Parathyroid adenoma (tissue), 2 donors: ENCODE data around the gene ATP5IF1.

ENCODE experiments used
- H2AFZ ChIP-seq: fragments of 300-600 bp; sonication (generic); one replicate; pipeline ENCODE4 v1.7.0; 2017; ENCODE audit warnings: antibody characterized with exemption, mild to moderate bottlenecking
- H3K27ac ChIP-seq: fragments of 300-600 bp; sonication (generic); one replicate; pipeline ENCODE4 v1.7.0; 2017
- H3K27me3 ChIP-seq: fragments of 300-600 bp; sonication (generic); one replicate; pipeline ENCODE4 v1.7.0; 2017; ENCODE audit warnings: low read length; ENCODE audit not compliant: control insufficient read depth, insufficient read depth
- H3K36me3 ChIP-seq: fragments of 300-600 bp; sonication (generic); one replicate; pipeline ENCODE4 v1.7.0; 2017; ENCODE audit warnings: low read length; ENCODE audit not compliant: control insufficient read depth, insufficient read depth
- H3K4me1 ChIP-seq: fragments of 300-600 bp; sonication (generic); one replicate; pipeline ENCODE4 v1.7.0; 2017; ENCODE audit warnings: control low read depth
- H3K4me2 ChIP-seq: fragments of 300-600 bp; sonication (generic); one replicate; pipeline ENCODE4 v1.7.0; 2017; ENCODE audit warnings: low read length
- H3K4me3 ChIP-seq: fragments of 300-600 bp; sonication (generic); one replicate; pipeline ENCODE4 v1.7.0; 2017; ENCODE audit warnings: low read depth, low read length
- H3K79me2 ChIP-seq: fragments of 300-600 bp; sonication (generic); one replicate; pipeline ENCODE4 v1.7.0; 2017; ENCODE audit warnings: control low read depth
- H3K9ac ChIP-seq: fragments of 300-600 bp; sonication (generic); one replicate; pipeline ENCODE4 v1.7.0; 2017; ENCODE audit warnings: mild to moderate bottlenecking
- H3K9me3 ChIP-seq: fragments of 300-600 bp; sonication (generic); one replicate; pipeline ENCODE4 v1.7.0; 2017; ENCODE audit warnings: low read length; ENCODE audit not compliant: control insufficient read depth
- TF ChIP-seq, protein P1 (sequence below): fragments of 300-600 bp; sonication (generic); IDR thresholded peaks from one replicate; pipeline ENCODE4 v1.7.0; 2017; ENCODE audit warnings: antibody characterized with exemption, mild to moderate bottlenecking
- donor health status: primary hyperparathyroidism.

ATP5IF1 gene

DNA sequence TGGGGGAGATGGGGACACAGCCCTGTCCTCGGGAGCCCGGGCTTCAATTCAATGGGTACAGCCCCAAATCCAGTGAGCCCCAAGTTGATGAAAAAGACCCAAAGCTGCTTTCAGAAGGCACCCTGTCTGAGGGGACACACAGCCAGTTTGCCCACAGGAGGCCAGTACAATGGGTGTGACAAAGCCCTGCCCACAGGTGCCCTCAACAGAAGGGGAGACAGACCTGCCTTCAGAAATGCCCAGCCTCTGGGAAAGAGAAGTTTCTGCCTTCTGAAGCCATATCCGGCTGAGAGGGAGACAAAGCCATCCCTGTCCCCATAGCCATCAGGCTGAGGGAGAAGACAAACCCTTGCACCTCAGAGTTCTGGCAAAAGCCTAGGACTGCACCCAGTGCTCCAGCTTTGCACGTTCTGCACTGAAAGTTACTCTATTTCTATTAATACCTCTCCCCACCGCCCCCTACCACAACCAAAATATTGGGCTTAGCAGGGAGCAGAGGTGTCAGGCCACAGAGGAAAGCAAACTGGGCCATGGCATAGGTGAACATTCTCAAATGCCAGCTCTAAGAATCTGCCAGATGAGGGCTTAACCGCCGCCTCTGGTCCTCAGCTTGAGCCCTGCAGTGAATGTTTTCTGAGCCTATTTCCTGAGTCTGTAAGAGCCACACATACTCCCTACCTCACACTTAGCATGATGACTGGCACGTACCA is 41.4 kb upstream of the ATP5IF1 start:
- Histone ChIP-seq H3K79me2 (no peaks in the 10 kb centered on the region), H2AFZ (no peak overlapping the region), H3K27me3 (no peaks in the 10 kb centered on the region), H3K36me3 (no peaks in the 10 kb centered on the region), H3K27ac (no peak overlapping the region), H3K4me3 (no peak overlapping the region), H3K4me1 (no peaks in the 10 kb centered on the region), H3K4me2 (no peak overlapping the region), H3K9ac (no peak overlapping the region), H3K9me3 (no peaks in the 10 kb centered on the region)
- TF ChIP-seq, protein P1, sequence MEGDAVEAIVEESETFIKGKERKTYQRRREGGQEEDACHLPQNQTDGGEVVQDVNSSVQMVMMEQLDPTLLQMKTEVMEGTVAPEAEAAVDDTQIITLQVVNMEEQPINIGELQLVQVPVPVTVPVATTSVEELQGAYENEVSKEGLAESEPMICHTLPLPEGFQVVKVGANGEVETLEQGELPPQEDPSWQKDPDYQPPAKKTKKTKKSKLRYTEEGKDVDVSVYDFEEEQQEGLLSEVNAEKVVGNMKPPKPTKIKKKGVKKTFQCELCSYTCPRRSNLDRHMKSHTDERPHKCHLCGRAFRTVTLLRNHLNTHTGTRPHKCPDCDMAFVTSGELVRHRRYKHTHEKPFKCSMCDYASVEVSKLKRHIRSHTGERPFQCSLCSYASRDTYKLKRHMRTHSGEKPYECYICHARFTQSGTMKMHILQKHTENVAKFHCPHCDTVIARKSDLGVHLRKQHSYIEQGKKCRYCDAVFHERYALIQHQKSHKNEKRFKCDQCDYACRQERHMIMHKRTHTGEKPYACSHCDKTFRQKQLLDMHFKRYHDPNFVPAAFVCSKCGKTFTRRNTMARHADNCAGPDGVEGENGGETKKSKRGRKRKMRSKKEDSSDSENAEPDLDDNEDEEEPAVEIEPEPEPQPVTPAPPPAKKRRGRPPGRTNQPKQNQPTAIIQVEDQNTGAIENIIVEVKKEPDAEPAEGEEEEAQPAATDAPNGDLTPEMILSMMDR: no peak

DNA sequence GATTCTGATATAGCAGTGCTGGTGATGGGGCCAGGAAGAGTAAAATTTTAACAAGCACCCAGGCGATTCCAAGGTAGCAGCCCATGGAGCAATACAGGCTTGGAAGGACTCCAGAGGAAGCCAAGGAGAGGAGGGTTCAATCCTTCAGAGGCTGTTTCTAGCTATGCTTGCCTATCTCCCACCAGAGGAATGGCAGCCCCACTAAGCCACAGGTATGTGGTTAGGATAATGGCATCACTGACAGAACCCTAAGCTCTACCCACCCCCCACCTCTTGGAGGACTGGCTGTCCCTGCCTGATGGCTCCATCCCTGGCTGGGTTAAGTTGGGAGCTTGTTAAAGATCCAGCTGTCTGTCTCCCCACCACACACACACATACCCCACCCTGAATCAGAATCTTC is 40.1 kb upstream of the ATP5IF1 start:
- Histone ChIP-seq H3K4me2 (no peak overlapping the region), H3K4me1 (no peaks in the 10 kb centered on the region), H3K4me3 (no peak overlapping the region), H2AFZ (no peak overlapping the region), H3K27ac (no peak overlapping the region), H3K9me3 (no peaks in the 10 kb centered on the region), H3K36me3 (no peaks in the 10 kb centered on the region), H3K9ac (no peak overlapping the region), H3K27me3 (no peaks in the 10 kb centered on the region), H3K79me2 (no peaks in the 10 kb centered on the region)
- TF ChIP-seq, protein P1: no peak

DNA sequence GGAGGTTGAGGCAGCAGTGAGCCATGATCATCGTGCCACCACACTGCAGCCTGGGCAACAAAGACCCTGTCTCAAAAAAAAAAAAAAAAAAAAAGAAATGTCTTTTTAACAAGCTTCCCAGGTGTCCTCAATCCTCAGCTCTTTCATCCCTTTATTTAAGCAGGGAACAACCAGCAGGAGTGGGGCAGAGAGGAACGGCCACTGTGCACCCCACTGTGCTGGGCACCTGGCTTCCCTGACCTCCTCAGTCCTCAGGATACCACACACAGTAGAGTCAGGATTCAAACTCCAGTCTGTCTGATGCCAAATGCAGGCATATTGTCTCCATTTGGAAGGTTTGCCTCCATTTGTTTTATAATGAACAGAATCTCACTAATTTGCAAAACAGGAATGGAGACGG is 39.6 kb upstream of the ATP5IF1 start:
- H3K9me3 ChIP-seq: no peaks in the 10 kb centered on the region
- no peaks in the 10 kb centered on the region for H3K4me1 ChIP-seq
- no peak overlapping the region for H3K4me2 ChIP-seq
- no peak overlapping the region for H2AFZ ChIP-seq
- no peaks in the 10 kb centered on the region for H3K79me2 ChIP-seq
- H3K9ac ChIP-seq: no peak overlapping the region
- TF ChIP-seq, protein P1: no peak
- H3K36me3 ChIP-seq: no peaks in the 10 kb centered on the region
- H3K27ac ChIP-seq: no peak overlapping the region
- no peaks in the 10 kb centered on the region for H3K27me3 ChIP-seq
- H3K4me3 ChIP-seq: no peak overlapping the region

DNA sequence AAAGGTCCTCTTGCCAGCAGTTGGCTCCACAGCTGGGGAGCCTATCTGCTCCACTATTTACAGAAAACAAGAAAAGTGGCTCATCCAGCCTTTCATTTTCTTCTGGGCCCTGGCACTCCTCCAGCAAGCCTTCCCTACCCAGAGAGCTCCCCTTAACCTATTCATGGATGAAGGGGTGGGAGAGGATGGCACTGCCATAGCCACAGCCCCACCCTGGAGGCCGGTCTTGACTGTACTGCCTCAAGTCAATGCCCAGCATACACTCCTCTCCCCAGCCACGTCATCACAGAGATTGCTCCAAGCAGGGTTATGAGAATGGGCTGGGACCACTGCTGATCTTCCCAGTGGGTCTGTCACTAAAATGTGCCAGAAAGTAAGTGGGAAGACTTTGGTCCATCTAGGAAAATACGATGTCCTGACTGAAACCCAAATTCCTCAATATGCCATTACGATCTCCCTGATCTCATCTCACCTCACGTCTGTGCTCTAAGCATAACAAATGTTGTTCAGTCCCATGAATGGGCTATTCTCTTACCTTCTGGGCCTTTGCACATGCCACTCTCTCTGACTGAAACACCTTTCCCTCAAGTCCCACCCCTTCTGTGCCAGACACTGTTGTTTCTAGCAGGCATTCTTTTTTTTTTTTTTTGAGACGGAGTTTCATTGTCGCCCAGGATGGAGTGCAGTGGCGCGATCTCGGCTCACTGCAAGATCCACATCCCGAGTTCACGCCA is 38.1 kb upstream of the ATP5IF1 start:
- Histone ChIP-seq H3K27ac (no peak overlapping the region), H3K36me3 (no peaks in the 10 kb centered on the region)

More for the DNA sequence above, 38.1 kb upstream of the ATP5IF1 start:
- TF ChIP-seq, protein P1: no peak
- Histone ChIP-seq H3K9ac (no peak overlapping the region), H3K27me3 (no peaks in the 10 kb centered on the region), H2AFZ (no peak overlapping the region), H3K4me1 (no peaks in the 10 kb centered on the region), H3K79me2 (no peaks in the 10 kb centered on the region), H3K4me2 (no peak overlapping the region), H3K9me3 (no peaks in the 10 kb centered on the region), H3K4me3 (no peak overlapping the region)
